HG02623 (cell line): Measurements from ENCODE around the gene LHX8.
A peak's percentile ranks its signal among the peaks of the same experiment; 100 is the strongest.

Source experiments
- ATAC-seq: cut with Tn5 transposase; IDR thresholded peaks from one replicate; pipeline ENCODE4 v1.9.1; 2021; ENCODE audit warnings: moderate library complexity; ENCODE audit not compliant: unreplicated experiment

The LHX8 gene

GRCh38 chr1:75202751-75203150, 68.6 kb downstream of the LHX8 start:
- no peak for ATAC-seq

GRCh38 chr1:75203415-75204277, 69.5 kb downstream of the LHX8 start:
- peak; percentile 87 for ATAC-seq

- no peak for ATAC-seq
These were observed 74.7 kb downstream of the LHX8 start for GRCh38 chr1:75208862-75209261.
